ENCODE data around the gene RUNX2.

DNA sequence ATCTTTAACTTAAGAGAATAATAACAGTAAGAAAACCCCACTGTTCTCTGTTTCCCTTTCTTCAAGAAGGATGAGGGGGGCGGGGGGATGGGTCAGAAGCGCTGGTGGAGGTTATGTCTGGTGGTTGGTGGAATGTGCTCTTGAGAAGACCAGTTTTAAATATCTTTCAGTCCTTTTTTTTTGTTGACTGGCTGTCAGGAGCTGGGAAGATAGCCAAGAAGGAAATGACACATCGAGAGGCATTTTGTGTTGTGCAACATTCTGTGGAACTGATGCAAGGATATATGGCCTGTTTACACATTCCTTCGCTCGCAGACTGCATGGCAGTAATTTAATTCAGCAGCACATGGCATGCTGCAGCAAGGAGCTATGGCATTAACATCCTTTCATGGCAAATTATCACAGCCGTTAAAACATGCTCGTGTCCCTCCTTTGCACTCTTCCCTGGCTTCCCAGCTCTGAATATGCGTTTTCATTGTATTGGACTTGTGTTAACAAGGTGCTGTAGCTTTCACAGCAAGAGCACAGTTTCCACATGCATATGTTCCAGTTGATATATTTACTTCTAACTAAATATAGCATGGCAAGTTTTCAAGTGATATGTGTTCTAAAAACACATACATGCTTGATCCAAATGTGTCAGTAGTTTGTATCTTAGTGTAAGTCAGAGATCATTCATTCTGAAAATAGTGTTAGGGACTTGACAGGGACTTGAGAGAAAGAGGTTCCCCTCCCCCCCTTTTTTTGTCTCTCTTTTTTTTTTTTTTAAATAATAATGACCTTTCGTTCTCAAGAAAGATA is 117.8 kb downstream of the RUNX2 start:
- TF ChIP-seq, protein P1, sequence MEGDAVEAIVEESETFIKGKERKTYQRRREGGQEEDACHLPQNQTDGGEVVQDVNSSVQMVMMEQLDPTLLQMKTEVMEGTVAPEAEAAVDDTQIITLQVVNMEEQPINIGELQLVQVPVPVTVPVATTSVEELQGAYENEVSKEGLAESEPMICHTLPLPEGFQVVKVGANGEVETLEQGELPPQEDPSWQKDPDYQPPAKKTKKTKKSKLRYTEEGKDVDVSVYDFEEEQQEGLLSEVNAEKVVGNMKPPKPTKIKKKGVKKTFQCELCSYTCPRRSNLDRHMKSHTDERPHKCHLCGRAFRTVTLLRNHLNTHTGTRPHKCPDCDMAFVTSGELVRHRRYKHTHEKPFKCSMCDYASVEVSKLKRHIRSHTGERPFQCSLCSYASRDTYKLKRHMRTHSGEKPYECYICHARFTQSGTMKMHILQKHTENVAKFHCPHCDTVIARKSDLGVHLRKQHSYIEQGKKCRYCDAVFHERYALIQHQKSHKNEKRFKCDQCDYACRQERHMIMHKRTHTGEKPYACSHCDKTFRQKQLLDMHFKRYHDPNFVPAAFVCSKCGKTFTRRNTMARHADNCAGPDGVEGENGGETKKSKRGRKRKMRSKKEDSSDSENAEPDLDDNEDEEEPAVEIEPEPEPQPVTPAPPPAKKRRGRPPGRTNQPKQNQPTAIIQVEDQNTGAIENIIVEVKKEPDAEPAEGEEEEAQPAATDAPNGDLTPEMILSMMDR (conservative IDR thresholded peaks at IDR 0.05; ENCODE audit: low read depth, low read length): no peak
- no peak for TF ChIP-seq EZH2 (IDR thresholded peaks at IDR 0.05; ENCODE audit: low read length, unreplicated experiment)

All from PC-3 (cell line).